Measurements from ENCODE around the gene CPED1. TPM values are rescaled to one million over a fixed set of nuclear protein-coding genes. Genes with fewer than 3 reads are reported as not detected.

Gene CPED1
- total and polyA plus RNA-seq, 11 donors: 3.6 to 51.2 (median 24.8) TPM

- DNase-seq (no peak), ATAC-seq (no peak)
- Histone ChIP-seq H3K27me3 (no peaks in the 10 kb centered on the region), H3K27ac (no peak overlapping the region), H3K36me3 (peaks cover 0 to 46% (median 3%) of the 10 kb centered on the region in 9 donors), H3K4me1 (peaks cover 0 to 9% (median 0%) of the 10 kb centered on the region in 12 donors), H3K4me3 (no peak overlapping the region), H3K9me3 (no peaks in the 10 kb centered on the region)
- no peak for TF ChIP-seq POLR2A (IDR thresholded peaks at IDR 0.05)
- TF ChIP-seq, protein P1, sequence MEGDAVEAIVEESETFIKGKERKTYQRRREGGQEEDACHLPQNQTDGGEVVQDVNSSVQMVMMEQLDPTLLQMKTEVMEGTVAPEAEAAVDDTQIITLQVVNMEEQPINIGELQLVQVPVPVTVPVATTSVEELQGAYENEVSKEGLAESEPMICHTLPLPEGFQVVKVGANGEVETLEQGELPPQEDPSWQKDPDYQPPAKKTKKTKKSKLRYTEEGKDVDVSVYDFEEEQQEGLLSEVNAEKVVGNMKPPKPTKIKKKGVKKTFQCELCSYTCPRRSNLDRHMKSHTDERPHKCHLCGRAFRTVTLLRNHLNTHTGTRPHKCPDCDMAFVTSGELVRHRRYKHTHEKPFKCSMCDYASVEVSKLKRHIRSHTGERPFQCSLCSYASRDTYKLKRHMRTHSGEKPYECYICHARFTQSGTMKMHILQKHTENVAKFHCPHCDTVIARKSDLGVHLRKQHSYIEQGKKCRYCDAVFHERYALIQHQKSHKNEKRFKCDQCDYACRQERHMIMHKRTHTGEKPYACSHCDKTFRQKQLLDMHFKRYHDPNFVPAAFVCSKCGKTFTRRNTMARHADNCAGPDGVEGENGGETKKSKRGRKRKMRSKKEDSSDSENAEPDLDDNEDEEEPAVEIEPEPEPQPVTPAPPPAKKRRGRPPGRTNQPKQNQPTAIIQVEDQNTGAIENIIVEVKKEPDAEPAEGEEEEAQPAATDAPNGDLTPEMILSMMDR (IDR thresholded peaks at IDR 0.05): no peak
- 80 to 84% (median 82%) methylated on average over 3 of the region's 3 CpGs for WGBS, 4 donors
- intact Hi-C loops (cut with DNase I): no loop called here
Measured at GRCh38 chr7:121275204-121275603, 286.7 kb downstream of the CPED1 start.

DNA sequence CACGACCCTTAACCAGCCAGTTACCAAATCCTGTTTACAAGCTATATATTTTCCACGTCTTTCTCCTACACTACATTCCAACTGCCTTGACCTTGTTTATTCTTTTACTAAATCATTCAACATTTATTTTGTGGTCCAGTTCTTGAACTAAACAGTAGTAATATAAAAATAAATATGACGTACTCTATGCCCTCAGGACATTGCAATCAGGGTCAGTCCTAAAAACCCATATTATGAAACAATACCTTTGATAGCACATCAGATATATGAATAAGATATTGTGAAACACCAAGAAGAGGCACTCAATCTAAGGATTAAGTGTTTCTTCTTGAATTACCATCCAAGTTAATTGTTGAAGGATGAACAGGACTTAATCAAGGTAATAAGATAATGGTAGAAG, 287.8 kb downstream of the CPED1 start:
- intact Hi-C loops (cut with DNase I): no loop called here
- DNase-seq (no peak), ATAC-seq (no peak)
- Histone ChIP-seq H3K36me3 (peaks cover 0 to 53% (median 2%) of the 10 kb centered on the region in 9 donors), H3K4me3 (no peak overlapping the region), H3K27me3 (no peaks in the 10 kb centered on the region), H3K9me3 (no peaks in the 10 kb centered on the region), H3K4me1 (peaks cover 0 to 9% (median 0%) of the 10 kb centered on the region in 12 donors), H3K27ac (no peak overlapping the region)
- no peak for TF ChIP-seq POLR2A (IDR thresholded peaks at IDR 0.05)
- TF ChIP-seq, protein P1 (IDR thresholded peaks at IDR 0.05): no peak
- WGBS, 4 donors: 85 to 91% (median 87%) methylated on average over 3 of the region's 3 CpGs

DNA sequence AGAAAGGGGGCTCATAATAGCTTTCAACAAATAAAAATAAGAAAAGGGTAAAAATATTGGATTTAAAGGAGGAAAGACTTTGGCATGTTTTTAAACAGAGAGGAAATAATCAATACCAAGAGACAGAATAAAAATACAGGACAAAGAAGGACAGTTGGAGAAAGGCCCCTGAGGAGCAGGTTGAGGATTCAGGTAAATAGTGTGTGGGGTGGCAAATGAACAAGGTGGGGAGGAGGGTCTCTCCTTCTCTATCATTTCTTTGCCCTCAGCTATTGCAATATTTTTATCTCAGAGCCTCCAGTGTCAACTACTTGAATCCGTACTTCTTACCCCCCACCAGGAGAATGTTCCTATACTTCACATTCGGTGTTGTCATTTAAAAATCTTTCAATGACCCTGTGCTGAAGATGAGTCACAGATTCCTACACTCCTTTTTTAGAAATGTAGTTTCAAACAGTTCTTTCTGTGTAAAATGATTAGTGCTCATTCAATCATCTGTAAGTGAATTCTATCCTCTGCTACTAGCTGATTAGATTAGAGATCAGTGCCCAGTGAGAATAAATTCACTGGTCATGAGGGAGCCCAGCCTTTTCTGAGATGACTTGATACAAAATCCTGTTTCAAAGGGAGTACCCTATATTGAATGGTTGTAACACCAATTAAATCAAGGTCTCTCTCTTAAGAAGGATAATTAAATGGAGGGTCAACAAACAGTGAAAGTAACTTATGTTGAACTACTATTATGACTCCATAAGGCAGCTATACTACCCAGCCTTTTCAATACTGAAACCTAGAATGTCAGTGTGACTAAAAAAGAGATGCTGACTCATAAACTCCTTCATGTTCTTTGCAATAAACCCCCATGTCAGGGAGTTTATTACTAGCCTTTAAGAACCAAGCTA, 289.9 kb downstream of the CPED1 start:
- no peaks in the 10 kb centered on the region for H3K27me3 ChIP-seq
- 67 to 73% (median 71%) methylated on average over 2 of the region's 2 CpGs for WGBS, 4 donors
- ATAC-seq: peak in 1 of 4 donors; percentile 36
- peaks cover 0 to 52% (median 2%) of the 10 kb centered on the region in 9 donors for H3K36me3 ChIP-seq
- peaks cover 0 to 9% (median 0%) of the 10 kb centered on the region in 12 donors for H3K4me1 ChIP-seq
- TF ChIP-seq, protein P1 (IDR thresholded peaks at IDR 0.05): no peak
- TF ChIP-seq POLR2A (IDR thresholded peaks at IDR 0.05): no peak
- no peaks in the 10 kb centered on the region for H3K9me3 ChIP-seq
- H3K27ac ChIP-seq: no peak overlapping the region
- no peak overlapping the region for H3K4me3 ChIP-seq
- no peak for DNase-seq
- intact Hi-C loops (cut with DNase I): no loop called here

DNA sequence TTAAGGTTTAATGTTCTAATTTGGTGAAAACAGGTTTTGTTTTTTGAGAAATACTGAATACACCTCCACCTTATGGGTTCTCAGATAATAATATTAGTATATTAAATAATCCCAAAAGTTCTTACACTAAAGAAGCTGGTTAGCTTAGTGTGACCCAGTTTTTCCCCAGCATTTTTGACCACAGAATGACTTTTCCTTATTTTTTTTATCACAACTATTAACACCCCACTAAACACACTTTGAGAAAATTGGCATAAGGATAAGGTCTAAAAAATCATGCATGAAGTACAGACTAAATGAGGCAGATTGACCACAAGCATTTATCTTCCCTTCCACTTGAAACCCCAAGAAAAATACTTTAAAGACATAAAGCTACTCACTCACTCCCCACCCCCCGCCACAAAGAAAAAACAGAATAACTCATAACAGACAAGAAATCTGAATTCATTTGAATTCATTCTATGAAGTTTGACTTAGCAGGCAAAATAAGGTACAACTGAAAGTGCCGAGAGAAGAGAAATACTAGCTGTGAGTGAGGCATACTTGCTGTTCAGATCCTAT, 290.6 kb downstream of the CPED1 start:
- Histone ChIP-seq H3K4me3 (no peak overlapping the region), H3K36me3 (peaks cover 0 to 53% (median 3%) of the 10 kb centered on the region in 9 donors), H3K9me3 (no peaks in the 10 kb centered on the region), H3K27me3 (no peaks in the 10 kb centered on the region), H3K27ac (no peak overlapping the region), H3K4me1 (peaks cover 0 to 9% (median 0%) of the 10 kb centered on the region in 12 donors)
- intact Hi-C loops (cut with DNase I): no loop called here
- WGBS, 4 donors: 88 to 96% (median 95%) methylated on average over 2 of the region's 2 CpGs
- ATAC-seq (no peak), DNase-seq (no peak)
- no peak for TF ChIP-seq POLR2A (IDR thresholded peaks at IDR 0.05)
- TF ChIP-seq, protein P1 (IDR thresholded peaks at IDR 0.05): no peak
